Osteoblast (primary cell): Measurements from ENCODE around the gene ANO5. TPM values are rescaled to one million over a fixed set of nuclear protein-coding genes. Genes with fewer than 3 reads are reported as not detected.

ENCODE experiments used
- DNase-seq: peaks from one replicate; pipeline ENCODE4 v3.0.0; 2011; ENCODE audit warnings: low spot score, mixed read lengths; ENCODE audit not compliant: insufficient read length; ENCODE audit errors: missing footprints
- H2AFZ ChIP-seq: 2 replicates; pipeline ENCODE4 v1.6.0; 2011; ENCODE audit warnings: mild to moderate bottlenecking, low read length
- H3K27ac ChIP-seq: 2 replicates; pipeline ENCODE4 v1.5.1; 2011; ENCODE audit warnings: mild to moderate bottlenecking, low read depth, low read length, moderate library complexity
- H3K27me3 ChIP-seq: 2 replicates; pipeline ENCODE4 v1.6.0; 2012; ENCODE audit warnings: mild to moderate bottlenecking, control low read depth, inconsistent platforms, low read length, moderate library complexity; ENCODE audit not compliant: insufficient read depth
- H3K36me3 ChIP-seq: 2 replicates; pipeline ENCODE4 v1.5.1; 2011; ENCODE audit warnings: mild to moderate bottlenecking, low read length, control low read depth, moderate library complexity; ENCODE audit not compliant: insufficient read depth
- H3K4me1 ChIP-seq: 2 replicates; pipeline ENCODE4 v1.5.1; 2011; ENCODE audit warnings: mild to moderate bottlenecking, low read length, control low read depth, moderate library complexity; ENCODE audit not compliant: insufficient read depth
- H3K4me2 ChIP-seq: 2 replicates; pipeline ENCODE4 v1.6.0; 2011; ENCODE audit warnings: mild to moderate bottlenecking, low read length; ENCODE audit not compliant: insufficient read depth
- H3K4me3 ChIP-seq: fragments of 200-600 bp; sonication (generic); 3 replicates; pipeline ENCODE4 v1.5.1; 2012; ENCODE audit warnings: mild to moderate bottlenecking, low read length, inconsistent platforms; ENCODE audit not compliant: insufficient read depth
- H3K79me2 ChIP-seq: 2 replicates; pipeline ENCODE4 v1.6.0; 2012; ENCODE audit warnings: mild to moderate bottlenecking, low read length, control low read depth, inconsistent platforms; ENCODE audit not compliant: insufficient read depth
- H3K9me3 ChIP-seq: 2 replicates; pipeline ENCODE4 v1.5.1; 2011; ENCODE audit warnings: low read depth, low read length, control low read depth
- H4K20me1 ChIP-seq: 2 replicates; pipeline ENCODE4 v1.6.0; 2012; ENCODE audit warnings: mild to moderate bottlenecking, low read length, control low read depth; ENCODE audit not compliant: insufficient read depth
- CTCF ChIP-seq: IDR thresholded peaks from 2 replicates; pipeline ENCODE4 v1.5.1; 2011; ENCODE audit warnings: mild to moderate bottlenecking, low read depth, low read length, moderate library complexity; ENCODE audit errors: extremely low read depth
- total RNA-seq: library from RNA; depleted of rRNA; stranded (reverse); fragments of >200 nt; gene quantifications from 2 replicates; pipeline ENCODE4 v1.2.3, GENCODE V29; 2012

The ANO5 gene
- total RNA-seq, 1 donor: 1.1 TPM

- Histone ChIP-seq H2AFZ (no peak overlapping the region), H3K4me2 (no peak overlapping the region), H3K79me2 (no peaks in the 10 kb centered on the region), H3K27me3 (no peaks in the 10 kb centered on the region), H4K20me1 (no peaks in the 10 kb centered on the region), H3K4me3 (no peak overlapping the region), H3K4me1 (no peaks in the 10 kb centered on the region), H3K9me3 (no peaks in the 10 kb centered on the region), H3K36me3 (no peaks in the 10 kb centered on the region), H3K27ac (no peak overlapping the region)
- DNase-seq: no peak
- no peak for TF ChIP-seq CTCF
Measured at GRCh38 chr11:22208151-22208858, 15.4 kb downstream of the ANO5 start.

DNA sequence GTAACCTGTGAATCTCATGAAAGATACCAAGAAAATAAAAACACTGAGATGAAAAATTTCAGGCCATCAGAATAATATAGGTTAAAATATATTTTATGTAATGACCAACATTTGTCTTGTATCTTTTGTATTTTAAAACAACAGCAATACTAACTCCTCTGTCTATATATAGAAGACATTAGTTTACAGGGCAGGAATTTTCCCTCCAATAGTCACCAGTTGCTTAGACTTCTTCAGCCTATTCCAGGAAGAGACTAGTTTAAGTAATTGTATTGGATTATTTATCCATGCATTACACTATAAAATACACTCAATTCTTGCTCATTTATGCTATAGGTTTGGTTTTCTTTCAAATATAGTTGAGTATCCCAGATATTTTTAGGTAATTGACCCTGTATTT is 24.1 kb downstream of the ANO5 start:
- Histone ChIP-seq H3K4me2 (no peak overlapping the region), H3K79me2 (no peaks in the 10 kb centered on the region), H3K4me3 (no peak overlapping the region), H4K20me1 (no peaks in the 10 kb centered on the region), H2AFZ (no peak overlapping the region), H3K9me3 (no peaks in the 10 kb centered on the region), H3K27me3 (no peaks in the 10 kb centered on the region), H3K36me3 (no peaks in the 10 kb centered on the region), H3K4me1 (no peaks in the 10 kb centered on the region), H3K27ac (no peak overlapping the region)
- DNase-seq: no peak
- no peak for TF ChIP-seq CTCF

DNA sequence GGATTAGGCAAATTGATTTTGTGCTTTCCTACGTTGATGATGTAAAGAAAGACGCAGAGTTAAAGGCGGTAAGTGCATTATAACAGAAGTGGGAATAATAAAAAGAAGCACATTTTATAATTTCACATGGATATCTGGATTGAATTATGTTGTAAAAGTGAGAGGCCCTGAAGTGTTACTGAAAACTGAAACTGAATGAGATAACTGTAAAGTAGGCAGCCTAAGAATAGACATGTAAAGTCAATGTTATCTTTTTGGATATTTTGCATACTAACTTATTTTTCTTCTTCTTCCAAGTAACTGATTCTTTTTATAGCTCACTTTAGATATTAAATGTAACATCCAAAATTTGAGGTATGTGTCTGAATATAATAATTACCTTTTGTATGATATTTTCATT is 28.3 kb downstream of the ANO5 start:
- no peak overlapping the region for H3K4me2 ChIP-seq
- H3K36me3 ChIP-seq: no peaks in the 10 kb centered on the region
- no peak overlapping the region for H2AFZ ChIP-seq
- no peaks in the 10 kb centered on the region for H3K4me1 ChIP-seq
- no peak for DNase-seq
- no peak for TF ChIP-seq CTCF
- H3K27me3 ChIP-seq: no peaks in the 10 kb centered on the region
- H3K9me3 ChIP-seq: no peaks in the 10 kb centered on the region
- no peaks in the 10 kb centered on the region for H4K20me1 ChIP-seq
- H3K79me2 ChIP-seq: no peaks in the 10 kb centered on the region
- no peak overlapping the region for H3K4me3 ChIP-seq
- no peak overlapping the region for H3K27ac ChIP-seq

DNA sequence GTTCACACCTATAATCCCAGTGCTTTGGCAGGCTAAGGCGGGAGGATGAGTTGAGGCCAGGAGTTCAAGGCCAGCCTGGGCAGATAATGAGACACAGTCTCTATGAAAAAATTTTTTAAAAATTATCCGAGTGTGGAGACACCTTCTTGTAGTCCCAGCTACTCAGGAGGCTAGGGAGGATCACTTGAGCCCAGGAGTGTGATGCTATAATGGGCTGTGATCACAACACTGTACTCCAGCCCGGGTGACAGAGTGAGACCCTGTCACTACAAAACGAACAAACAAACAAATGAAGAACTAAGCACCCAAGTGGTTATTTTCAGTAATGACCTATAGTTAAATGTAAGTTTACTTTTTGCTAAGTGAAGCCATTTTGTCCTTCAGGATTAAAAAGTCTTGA is 32.3 kb downstream of the ANO5 start:
- Histone ChIP-seq H3K4me1 (no peaks in the 10 kb centered on the region), H3K27me3 (no peaks in the 10 kb centered on the region), H2AFZ (no peak overlapping the region), H3K79me2 (no peaks in the 10 kb centered on the region), H3K4me2 (no peak overlapping the region), H3K27ac (no peak overlapping the region), H3K4me3 (no peak overlapping the region), H3K9me3 (no peaks in the 10 kb centered on the region), H4K20me1 (no peaks in the 10 kb centered on the region), H3K36me3 (no peaks in the 10 kb centered on the region)
- TF ChIP-seq CTCF: no peak
- DNase-seq: no peak
